GM12864 (cell line): Measurements from ENCODE around the gene SRRM4.

Experiments used
- DNase-seq: peaks from one replicate; pipeline ENCODE4 v3.0.0-alpha.2; 2011; ENCODE audit warnings: low read depth
- H3K4me3 ChIP-seq: 2 replicates; pipeline ENCODE4 v1.5.1; 2011; ENCODE audit warnings: mild to moderate bottlenecking, low read depth, low read length, control low read depth
- TF ChIP-seq, protein P1 (sequence below): IDR thresholded peaks from 2 replicates; pipeline ENCODE4 v1.5.1; 2011; ENCODE audit warnings: low read depth, mild to moderate bottlenecking, moderate library complexity, low read length, control low read depth, inconsistent platforms; ENCODE audit errors: missing control alignments

The SRRM4 gene

DNA sequence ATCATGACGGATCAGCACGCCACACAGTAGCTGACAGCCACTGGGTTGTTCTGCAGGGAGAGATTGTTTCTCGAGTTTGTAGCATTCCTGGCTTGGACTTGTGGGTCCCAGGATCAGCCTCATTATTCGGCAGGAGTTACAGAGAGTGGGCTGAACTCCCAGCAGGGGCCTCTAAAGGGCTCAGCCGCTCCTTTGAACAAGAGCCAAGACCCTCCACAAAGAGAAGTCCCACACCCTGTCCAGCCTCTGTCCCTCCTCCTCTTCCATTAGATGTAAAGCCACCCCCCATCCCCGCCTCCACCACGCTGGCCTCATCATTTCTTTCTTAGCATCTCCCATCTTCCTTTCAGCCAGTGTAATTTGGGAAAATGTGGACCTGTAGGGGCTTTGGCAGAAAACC, 100.7 kb downstream of the SRRM4 start:
- TF ChIP-seq, protein P1, sequence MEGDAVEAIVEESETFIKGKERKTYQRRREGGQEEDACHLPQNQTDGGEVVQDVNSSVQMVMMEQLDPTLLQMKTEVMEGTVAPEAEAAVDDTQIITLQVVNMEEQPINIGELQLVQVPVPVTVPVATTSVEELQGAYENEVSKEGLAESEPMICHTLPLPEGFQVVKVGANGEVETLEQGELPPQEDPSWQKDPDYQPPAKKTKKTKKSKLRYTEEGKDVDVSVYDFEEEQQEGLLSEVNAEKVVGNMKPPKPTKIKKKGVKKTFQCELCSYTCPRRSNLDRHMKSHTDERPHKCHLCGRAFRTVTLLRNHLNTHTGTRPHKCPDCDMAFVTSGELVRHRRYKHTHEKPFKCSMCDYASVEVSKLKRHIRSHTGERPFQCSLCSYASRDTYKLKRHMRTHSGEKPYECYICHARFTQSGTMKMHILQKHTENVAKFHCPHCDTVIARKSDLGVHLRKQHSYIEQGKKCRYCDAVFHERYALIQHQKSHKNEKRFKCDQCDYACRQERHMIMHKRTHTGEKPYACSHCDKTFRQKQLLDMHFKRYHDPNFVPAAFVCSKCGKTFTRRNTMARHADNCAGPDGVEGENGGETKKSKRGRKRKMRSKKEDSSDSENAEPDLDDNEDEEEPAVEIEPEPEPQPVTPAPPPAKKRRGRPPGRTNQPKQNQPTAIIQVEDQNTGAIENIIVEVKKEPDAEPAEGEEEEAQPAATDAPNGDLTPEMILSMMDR: no peak
- H3K4me3 ChIP-seq: no peak overlapping the region
- no peak for DNase-seq

DNA sequence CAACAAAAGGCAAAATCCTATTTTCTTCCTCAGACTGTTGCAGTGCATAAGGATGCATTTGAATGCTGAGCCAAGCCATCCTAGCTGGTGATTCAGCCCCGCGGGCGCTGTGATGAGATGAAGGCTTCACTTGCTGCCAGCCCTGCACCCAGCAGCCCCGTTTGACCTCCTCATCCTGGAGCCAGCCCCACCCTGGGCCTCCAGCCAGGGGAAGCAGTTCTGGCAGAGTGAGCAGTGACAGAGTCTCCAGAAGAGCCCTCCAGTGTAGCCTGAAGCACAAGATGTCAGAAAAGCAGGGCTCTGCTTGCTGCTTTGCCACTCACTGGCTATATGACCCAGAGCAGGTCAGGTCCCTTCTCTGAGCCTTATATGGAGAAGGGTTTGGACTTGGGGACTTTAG, 101.2 kb downstream of the SRRM4 start:
- no peak overlapping the region for H3K4me3 ChIP-seq
- TF ChIP-seq, protein P1: no peak
- DNase-seq: no peak

DNA sequence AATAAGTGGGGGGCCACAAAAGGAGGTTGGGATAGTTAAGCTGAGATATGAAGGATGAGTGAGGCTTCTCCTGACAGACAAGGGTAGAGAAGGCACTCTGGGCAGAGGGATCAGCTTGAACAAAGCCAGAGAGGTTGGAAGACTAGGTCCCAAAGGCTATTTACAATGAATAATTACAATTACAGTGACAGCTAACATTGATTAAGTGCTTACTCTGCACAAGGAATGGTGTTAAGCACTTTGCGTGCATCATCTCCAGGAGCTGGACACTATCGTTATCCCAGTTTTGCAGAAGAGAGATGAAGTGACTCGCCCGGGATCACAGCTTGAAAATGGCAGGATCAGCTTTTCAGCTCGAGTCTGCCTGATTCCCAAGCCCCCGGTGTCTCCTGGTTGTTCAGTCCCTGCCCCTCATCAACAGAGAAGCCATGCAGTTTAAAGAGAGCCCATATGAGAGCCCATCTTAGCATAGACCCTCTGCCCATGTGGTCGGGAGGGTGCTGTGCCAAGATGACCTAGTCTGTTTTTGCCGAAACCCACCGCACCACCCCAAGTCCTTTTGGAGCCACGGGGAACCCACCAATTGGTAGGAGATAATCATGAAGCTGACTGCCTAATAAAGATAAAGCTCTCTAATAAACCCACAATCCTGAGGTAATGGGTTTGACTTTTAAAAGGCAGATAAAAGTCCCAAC, 107.5 kb downstream of the SRRM4 start:
- no peak for DNase-seq
- no peak overlapping the region for H3K4me3 ChIP-seq

DNA sequence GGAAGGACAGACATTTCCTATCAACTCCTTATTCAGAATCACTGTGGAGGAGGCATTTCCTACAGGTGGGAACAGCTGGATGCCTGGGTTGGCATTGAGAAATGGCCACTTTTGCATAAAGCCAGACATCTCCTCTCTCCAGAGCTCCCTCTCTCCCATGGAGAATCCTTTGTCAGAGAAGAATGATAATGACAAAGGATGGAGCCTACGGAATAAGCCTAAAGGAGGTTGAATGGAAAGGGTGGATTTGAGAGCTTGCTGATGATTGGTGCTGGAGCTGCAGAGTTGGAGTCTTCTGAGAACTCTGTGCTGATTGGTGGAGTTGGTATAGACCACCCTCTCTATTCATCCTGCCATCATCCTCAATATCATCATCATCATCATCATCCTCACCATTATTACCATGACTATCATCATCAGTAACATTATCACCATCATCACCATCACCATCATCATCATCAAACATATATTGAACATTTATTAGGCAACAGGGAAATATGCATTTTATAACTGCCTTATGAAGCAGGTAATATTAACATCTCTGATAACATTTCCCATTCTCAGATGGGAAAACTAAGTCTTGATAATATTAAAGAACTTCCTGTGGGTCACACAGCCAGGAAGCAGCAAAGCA, 108.2 kb downstream of the SRRM4 start:
- DNase-seq: no peak
- no peak overlapping the region for H3K4me3 ChIP-seq
- TF ChIP-seq, protein P1: no peak

More for the DNA sequence above, 107.5 kb downstream of the SRRM4 start:
- TF ChIP-seq, protein P1: no peak

DNA sequence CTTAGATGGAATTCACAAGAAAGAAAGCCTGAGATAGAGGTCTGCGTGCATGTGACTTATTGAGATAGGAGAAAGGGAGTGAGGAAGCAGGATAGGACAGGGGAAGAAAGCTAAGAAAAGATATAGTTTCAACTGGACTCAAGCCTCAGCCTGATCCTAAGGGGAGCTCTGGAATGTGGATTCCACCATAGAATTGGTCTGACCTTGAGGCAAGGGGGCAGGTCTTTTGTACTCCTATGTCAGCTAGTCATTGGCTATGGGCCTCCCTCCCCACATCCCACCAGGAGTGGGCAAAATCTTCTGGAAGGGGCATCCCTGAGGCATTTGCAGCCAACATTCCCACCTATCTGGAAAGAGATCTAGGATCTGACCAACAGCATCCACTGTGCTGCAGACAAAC, 108.9 kb downstream of the SRRM4 start:
- H3K4me3 ChIP-seq: no peak overlapping the region
- DNase-seq: no peak
- TF ChIP-seq, protein P1: no peak

DNA sequence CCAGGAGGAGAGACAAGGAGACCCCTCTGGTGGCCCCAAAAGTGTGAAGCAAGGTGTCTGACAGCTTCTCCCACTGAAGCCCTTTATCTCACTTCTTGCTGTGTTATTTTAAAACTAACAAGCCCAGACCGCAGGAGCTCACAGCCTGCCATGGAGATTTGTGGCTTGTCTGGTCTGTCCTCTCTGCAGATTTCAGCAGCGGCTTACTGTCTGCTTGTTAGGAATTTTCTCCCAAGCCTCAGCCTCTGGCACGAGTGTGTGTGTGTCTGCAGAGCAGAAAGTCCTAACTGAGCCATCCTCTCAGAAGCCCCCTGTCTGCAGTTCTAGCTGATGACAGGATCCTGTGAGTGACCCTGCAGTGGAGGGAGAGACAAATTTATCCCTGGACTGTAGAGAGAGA, 109.5 kb downstream of the SRRM4 start:
- DNase-seq: no peak
- no peak overlapping the region for H3K4me3 ChIP-seq
- TF ChIP-seq, protein P1: no peak
